ENCODE data around the gene AMER2. TPM values are rescaled to one million over a fixed set of nuclear protein-coding genes. Genes with fewer than 3 reads are reported as not detected.

The AMER2 gene
- polyA plus RNA-seq, 3 donors = not detected

GRCh38 chr13:25200783-25201182 is 28.7 kb upstream of the AMER2 start:
- H4K20me1 ChIP-seq (ENCODE audit: insufficient read depth, low read length) = no peaks in the 10 kb centered on the region
- H3K27ac ChIP-seq (ENCODE audit: low read depth in 1 of 2, low read length in 2 of 2) = no peak overlapping the region
- no peak overlapping the region for H3K27ac Mint-ChIP-seq
- no peak overlapping the region for H3K9ac ChIP-seq (ENCODE audit: insufficient read depth, low read length, poor library complexity, severe bottlenecking)
- H3K4me3 Mint-ChIP-seq = no peak overlapping the region
- DNase-seq = no peak
- H3K4me1 Mint-ChIP-seq = no peaks in the 10 kb centered on the region
- H3K79me2 ChIP-seq (ENCODE audit: insufficient read depth, low read length) = no peaks in the 10 kb centered on the region
- peaks cover 4 to 18% (median 16%) of the 10 kb centered on the region in 3 donors for H3K27me3 Mint-ChIP-seq (ENCODE audit: low read depth in 3 of 3)
- peaks cover 0 to 2% of the 10 kb centered on the region in 2 donors for H3K27me3 ChIP-seq (ENCODE audit: control insufficient read depth in 2 of 2, insufficient read depth in 2 of 2, low read length in 2 of 2)
- H3K4me3 ChIP-seq (replicated peaks in 1 of 3; ENCODE audit: low read depth in 2 of 3, low read length in 3 of 3) = no peak overlapping the region
- no peaks in the 10 kb centered on the region for H3K36me3 Mint-ChIP-seq
- intact Hi-C loops (cut with micrococcal nuclease) = no loop called here
- H2AFZ ChIP-seq (ENCODE audit: insufficient read depth, low read depth, low read length, poor library complexity, severe bottlenecking) = no peak overlapping the region
- H3K4me1 ChIP-seq (ENCODE audit: control insufficient read depth in 1 of 2, insufficient read depth in 2 of 2, low read length in 2 of 2) = no peaks in the 10 kb centered on the region
- no CpG with 5 or more reads among the region's 4 CpGs for WGBS (ENCODE audit: insufficient coverage)
- H3K9me3 ChIP-seq (replicated peaks in 1 of 2; ENCODE audit: control insufficient read depth in 1 of 2, insufficient read depth in 1 of 2, low read length in 2 of 2) = no peaks in the 10 kb centered on the region
- peaks cover 0 to 3% (median 0%) of the 10 kb centered on the region in 7 donors for H3K9me3 Mint-ChIP-seq
- no peak for TF ChIP-seq CTCF (IDR thresholded peaks at IDR 0.05)
- H3K4me2 ChIP-seq (replicated peaks; ENCODE audit: extremely low read depth, low read length, poor library complexity, severe bottlenecking) = no peak overlapping the region
- no peaks in the 10 kb centered on the region for H3K36me3 ChIP-seq (replicated peaks in 1 of 2; ENCODE audit: control insufficient read depth in 1 of 2, insufficient read depth in 2 of 2, low read length in 2 of 2)

DNA sequence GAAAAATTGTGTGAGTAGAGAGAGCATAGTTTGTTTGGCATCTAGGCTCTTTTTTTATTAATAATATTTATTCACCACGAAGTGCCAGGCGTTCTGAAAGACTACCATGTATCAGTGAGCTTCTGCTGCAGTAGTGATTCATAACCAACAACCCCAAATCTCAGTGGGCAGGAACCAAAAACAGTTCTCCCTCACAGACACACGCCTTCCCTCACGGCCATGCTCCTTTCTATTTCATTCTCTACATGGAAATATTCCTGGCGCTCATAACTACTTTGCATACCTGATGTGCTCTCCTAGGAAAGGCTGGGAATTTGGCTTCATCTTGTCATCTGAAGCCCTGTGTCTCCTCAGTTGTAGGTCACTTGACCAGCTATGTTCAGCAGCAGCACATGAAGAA is 26.6 kb upstream of the AMER2 start:
- Histone ChIP-seq H2AFZ (ENCODE audit: insufficient read depth, low read depth, low read length, poor library complexity, severe bottlenecking) (no peak overlapping the region), H3K36me3 (replicated peaks in 1 of 2; ENCODE audit: control insufficient read depth in 1 of 2, insufficient read depth in 2 of 2, low read length in 2 of 2) (no peaks in the 10 kb centered on the region), H3K4me1 (ENCODE audit: control insufficient read depth in 1 of 2, insufficient read depth in 2 of 2, low read length in 2 of 2) (no peaks in the 10 kb centered on the region), H3K4me2 (replicated peaks; ENCODE audit: extremely low read depth, low read length, poor library complexity, severe bottlenecking) (no peak overlapping the region), H4K20me1 (ENCODE audit: insufficient read depth, low read length) (no peaks in the 10 kb centered on the region), H3K79me2 (ENCODE audit: insufficient read depth, low read length) (no peaks in the 10 kb centered on the region), H3K9me3 (replicated peaks in 1 of 2; ENCODE audit: control insufficient read depth in 1 of 2, insufficient read depth in 1 of 2, low read length in 2 of 2) (no peaks in the 10 kb centered on the region), H3K9ac (ENCODE audit: insufficient read depth, low read length, poor library complexity, severe bottlenecking) (no peak overlapping the region), H3K27me3 (ENCODE audit: control insufficient read depth in 2 of 2, insufficient read depth in 2 of 2, low read length in 2 of 2) (peaks cover 0 to under 1% of the 10 kb centered on the region in 2 donors), H3K27ac (ENCODE audit: low read depth in 1 of 2, low read length in 2 of 2) (no peak overlapping the region), H3K4me3 (replicated peaks in 1 of 3; ENCODE audit: low read depth in 2 of 3, low read length in 3 of 3) (no peak overlapping the region)
- Mint-ChIP-seq H3K4me1 (no peaks in the 10 kb centered on the region), H3K36me3 (no peaks in the 10 kb centered on the region), H3K27me3 (ENCODE audit: low read depth in 3 of 3) (peaks cover 7 to 17% (median 13%) of the 10 kb centered on the region in 3 donors), H3K4me3 (no peak overlapping the region), H3K9me3 (peaks cover 0 to 6% (median 0%) of the 10 kb centered on the region in 7 donors), H3K27ac (no peak overlapping the region)
- DNase-seq = no peak
- intact Hi-C loops (cut with micrococcal nuclease) = no loop called here
- WGBS (ENCODE audit: insufficient coverage) = 90% methylated on average over 3 of the region's 5 CpGs
- no peak for TF ChIP-seq CTCF (IDR thresholded peaks at IDR 0.05)

Measured in CD14-positive monocyte (primary cell).